Fibroblast of the aortic adventitia (primary cell): ENCODE results near the gene RPL37A. TPM values are rescaled to one million over a fixed set of nuclear protein-coding genes. Genes with fewer than 3 reads are reported as not detected.

Experiments
- DNase-seq: peaks from one replicate; pipeline ENCODE4 v3.0.0-alpha.2; 2010; ENCODE audit warnings: low read depth
- H3K4me3 ChIP-seq: 2 replicates; pipeline ENCODE4 v1.5.1; 2011; ENCODE audit warnings: low read depth, mild to moderate bottlenecking, control low read depth, low read length, moderate library complexity
- CTCF ChIP-seq: IDR thresholded peaks from 2 replicates; pipeline ENCODE4 v1.5.1; 2011; ENCODE audit warnings: mild to moderate bottlenecking, low read length, control low read depth, inconsistent platforms; ENCODE audit not compliant: insufficient read depth
- total RNA-seq: library from RNA; depleted of rRNA; stranded (reverse); fragments of >200 nt; gene quantifications from 2 replicates; pipeline ENCODE4 v1.2.3, GENCODE V29; 2012; ENCODE audit warnings: low replicate concordance

Gene RPL37A
- total RNA-seq, 1 donor: 1,513 TPM

GRCh38 chr2:216534809-216535208 lies 36.2 kb downstream of the RPL37A start:
- no peak for DNase-seq
- no peak for TF ChIP-seq CTCF
- H3K4me3 ChIP-seq: no peak overlapping the region

- TF ChIP-seq CTCF: no peak
- peak; percentile 82 for DNase-seq
- no peak overlapping the region for H3K4me3 ChIP-seq
Measured at GRCh38 chr2:216535454-216535995, 36.9 kb downstream of the RPL37A start.

GRCh38 chr2:216536734-216537210 lies 38.1 kb downstream of the RPL37A start:
- H3K4me3 ChIP-seq: no peak overlapping the region
- TF ChIP-seq CTCF: no peak
- no peak for DNase-seq

DNA sequence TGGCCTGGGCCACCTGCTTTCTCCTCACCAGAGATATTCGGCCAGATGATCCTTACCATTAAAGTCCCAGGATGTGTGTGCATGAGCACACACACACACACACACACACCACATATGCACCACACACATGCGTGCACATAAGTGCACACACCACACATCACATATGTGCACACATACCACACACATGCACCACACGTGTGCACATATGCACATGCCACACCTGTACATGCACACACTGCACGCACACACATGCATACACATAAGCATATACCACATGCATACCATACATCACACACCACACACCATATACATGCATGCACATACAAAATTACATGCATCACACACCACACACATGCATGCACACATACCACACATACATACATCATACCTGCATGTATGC lies 38.7 kb downstream of the RPL37A start:
- DNase-seq: no peak
- no peak overlapping the region for H3K4me3 ChIP-seq
- TF ChIP-seq CTCF: no peak

DNA sequence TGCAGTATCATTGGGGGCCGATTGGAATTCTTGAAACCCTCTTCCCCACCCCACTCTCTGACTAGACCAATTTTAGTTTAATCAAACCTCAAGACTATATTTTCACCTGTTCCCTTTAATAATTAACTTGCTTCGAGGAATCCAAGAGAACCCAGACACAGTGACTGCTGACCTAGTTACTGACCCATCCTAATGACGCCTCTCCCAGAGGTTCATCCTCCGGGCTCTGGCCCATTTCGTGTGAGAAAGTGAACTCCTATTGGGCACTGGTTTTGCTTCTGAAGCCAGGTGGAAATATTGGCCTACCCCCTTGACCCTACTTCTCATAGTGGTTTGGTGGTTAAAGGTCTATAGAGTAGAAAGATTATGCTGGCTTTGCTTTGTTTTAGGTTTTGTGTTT lies 39.9 kb downstream of the RPL37A start:
- no peak overlapping the region for H3K4me3 ChIP-seq
- DNase-seq: no peak
- no peak for TF ChIP-seq CTCF

DNA sequence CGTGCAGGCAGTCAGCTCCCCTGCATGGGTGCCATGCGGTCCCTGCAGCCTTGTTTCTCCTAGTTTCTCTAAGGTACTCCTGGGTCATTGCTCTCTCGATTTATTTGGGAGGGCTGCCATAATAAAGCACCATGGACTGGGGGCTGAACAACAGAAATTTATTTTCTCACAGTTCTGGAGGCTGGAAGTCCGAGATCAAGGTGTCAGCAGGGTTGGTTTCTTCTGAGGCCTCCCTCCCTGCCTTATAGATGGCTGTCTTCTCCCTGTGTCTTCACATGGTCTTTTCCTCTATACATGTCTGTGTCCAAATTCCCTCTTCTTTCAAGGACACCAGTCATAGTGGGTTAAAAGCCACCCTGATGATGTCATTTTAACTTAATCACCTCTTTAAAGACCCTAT lies 40.5 kb downstream of the RPL37A start:
- no peak overlapping the region for H3K4me3 ChIP-seq
- DNase-seq: no peak
- TF ChIP-seq CTCF: no peak

DNA sequence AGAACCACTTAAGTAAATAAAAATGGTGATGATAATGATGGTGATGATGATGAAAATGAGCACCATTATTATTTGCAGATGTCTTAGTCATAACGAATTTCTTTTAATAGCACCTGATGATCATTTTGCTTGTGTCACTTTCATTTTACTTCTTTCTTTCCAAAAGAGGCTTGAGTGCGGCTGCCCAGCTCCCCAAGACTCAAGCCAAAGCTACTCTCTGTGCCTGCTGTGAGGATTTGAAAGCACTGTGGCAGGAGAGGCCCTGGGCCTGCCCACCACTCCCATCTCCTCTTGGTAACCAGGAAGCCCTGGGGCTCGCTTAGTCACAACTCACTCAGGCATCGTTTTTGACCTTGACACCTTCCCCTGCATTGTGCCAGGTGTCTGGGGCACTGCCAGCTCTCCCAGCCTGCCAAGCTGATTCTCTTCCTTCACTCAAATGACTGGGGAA lies 41.2 kb downstream of the RPL37A start:
- H3K4me3 ChIP-seq: no peak overlapping the region
- no peak for TF ChIP-seq CTCF
- DNase-seq: no peak
